Tibial nerve (tissue), 4 donors: Measurements from ENCODE around the gene RNF207.

Experiments
- CTCF ChIP-seq, 5 experiments: fragments of 200-600 bp in 3 of 5; fragments of 450-650 bp in 2 of 5; sonication (generic) in 3 of 5; IDR thresholded peaks; one replicate each; pipeline ENCODE4 v1.5.1; 2016 to 2019; ENCODE audit warnings: antibody characterized with exemption in 5 of 5, mild to moderate bottlenecking in 3 of 5, moderate library complexity in 2 of 5
- EP300 ChIP-seq, 2 donors: sonication (generic); formaldehyde crosslinking; IDR thresholded peaks; one replicate each; pipeline ENCODE4 v1.6.1; 2017; ENCODE audit warnings: antibody characterized with exemption in 2 of 2, mild to moderate bottlenecking in 1 of 2
- POLR2A ChIP-seq, 2 donors: fragments of 450-650 bp; IDR thresholded peaks; one replicate each; pipeline ENCODE4 v1.6.1; 2017; ENCODE audit warnings: antibody characterized with exemption in 2 of 2, mild to moderate bottlenecking in 2 of 2, moderate library complexity in 2 of 2

- TF ChIP-seq CTCF (IDR thresholded peaks at IDR 0.05) (no peak), POLR2A (IDR thresholded peaks at IDR 0.05) (no peak), EP300 (IDR thresholded peaks at IDR 0.05) (no peak)
These were observed 42.5 kb upstream of the RNF207 start for GRCh38 chr1:6163191-6163972.
